AG04450 (cell line): ENCODE results near the gene TMEM184A. TPM values are rescaled to one million over a fixed set of nuclear protein-coding genes. Genes with fewer than 3 reads are reported as not detected.
A peak's percentile ranks its signal among the peaks of the same experiment; 100 is the strongest.

Experiments
- CTCF ChIA-PET: fragments of 300-600, 350-600 bp; formaldehyde crosslinking; extraction: SDS; loops from one replicate; lab custom pipeline; 2022; ENCODE audit warnings: antibody characterized with exemption, inconsistent platforms; lab: Charles Lee
- POLR2A ChIA-PET: fragments of 350-600 bp; formaldehyde crosslinking; extraction: SDS; loops from one replicate; lab custom pipeline; 2021; ENCODE audit warnings: antibody characterized with exemption, inconsistent platforms; lab: Yijun Ruan, JAX
- DNase-seq: peaks from one replicate; pipeline ENCODE4 v3.0.0-alpha.2; 2011; ENCODE audit warnings: low read depth, low spot score
- H3K27ac ChIP-seq: one replicate; pipeline ENCODE4 v1.5.1; 2012; ENCODE audit warnings: low read depth, low read length, control low read depth
- H3K27me3 ChIP-seq: one replicate; pipeline ENCODE4 v1.6.0; 2012; ENCODE audit warnings: low read length; ENCODE audit not compliant: control insufficient read depth, insufficient read depth
- H3K4me3 ChIP-seq: 2 replicates; pipeline ENCODE4 v1.5.1; 2011; ENCODE audit warnings: mild to moderate bottlenecking, low read depth, low read length, control low read depth
- H3K9me3 ChIP-seq: 2 replicates; pipeline ENCODE4 v1.5.1; 2012; ENCODE audit warnings: low read length; ENCODE audit not compliant: control insufficient read depth, insufficient read depth
- polyA plus RNA-seq: library from polyadenylated mRNA; depleted of rRNA; stranded (reverse); fragments of >200 nt; gene quantifications from 2 replicates; pipeline ENCODE4 v1.2.3, GENCODE V29; 2011
- TF ChIP-seq, protein P1 (sequence below): IDR thresholded peaks from 2 replicates; pipeline ENCODE4 v1.5.1; 2011; ENCODE audit warnings: low read depth, low read length, control low read depth, inconsistent platforms

TMEM184A gene
- polyA plus RNA-seq, 1 experiment, result 0.56 TPM

DNA sequence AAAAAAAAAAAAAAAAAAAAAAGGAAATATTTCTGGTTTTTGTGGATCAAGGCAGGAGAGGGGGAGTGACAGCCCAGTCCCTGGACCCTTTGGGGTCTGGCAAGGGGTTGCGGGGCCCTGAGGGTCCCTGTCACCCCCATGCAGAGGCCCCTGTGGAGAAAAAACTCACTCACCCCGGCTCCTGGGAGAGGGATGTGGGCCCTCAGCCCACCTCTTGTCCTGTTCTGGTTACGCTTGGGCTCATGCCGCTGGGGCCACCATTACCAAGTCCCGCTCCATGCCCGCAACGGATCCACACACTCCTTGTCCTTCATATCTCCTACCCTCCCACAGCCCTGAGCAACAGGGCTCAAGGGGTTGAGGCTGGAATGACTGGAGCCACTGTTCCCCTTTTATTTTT, 1.0 kb upstream of the TMEM184A start:
- H3K27ac ChIP-seq, result no peak overlapping the region
- CTCF ChIA-PET, result no interaction called here
- POLR2A ChIA-PET, result no interaction called here

GRCh38 chr7:1555046-1555812, 776 bp downstream of the TMEM184A start:
- ChIA-PET POLR2A (interaction anchor here (0.6 to 2.1 kb wide), 6 partner anchors 10 to 23 kb away, joined by 3 to 15 read pairs (median 4); no protein-coding TSS in a partner anchor), CTCF (no interaction called here)
- DNase-seq, result peak; percentile 43
- TF ChIP-seq, protein P1, sequence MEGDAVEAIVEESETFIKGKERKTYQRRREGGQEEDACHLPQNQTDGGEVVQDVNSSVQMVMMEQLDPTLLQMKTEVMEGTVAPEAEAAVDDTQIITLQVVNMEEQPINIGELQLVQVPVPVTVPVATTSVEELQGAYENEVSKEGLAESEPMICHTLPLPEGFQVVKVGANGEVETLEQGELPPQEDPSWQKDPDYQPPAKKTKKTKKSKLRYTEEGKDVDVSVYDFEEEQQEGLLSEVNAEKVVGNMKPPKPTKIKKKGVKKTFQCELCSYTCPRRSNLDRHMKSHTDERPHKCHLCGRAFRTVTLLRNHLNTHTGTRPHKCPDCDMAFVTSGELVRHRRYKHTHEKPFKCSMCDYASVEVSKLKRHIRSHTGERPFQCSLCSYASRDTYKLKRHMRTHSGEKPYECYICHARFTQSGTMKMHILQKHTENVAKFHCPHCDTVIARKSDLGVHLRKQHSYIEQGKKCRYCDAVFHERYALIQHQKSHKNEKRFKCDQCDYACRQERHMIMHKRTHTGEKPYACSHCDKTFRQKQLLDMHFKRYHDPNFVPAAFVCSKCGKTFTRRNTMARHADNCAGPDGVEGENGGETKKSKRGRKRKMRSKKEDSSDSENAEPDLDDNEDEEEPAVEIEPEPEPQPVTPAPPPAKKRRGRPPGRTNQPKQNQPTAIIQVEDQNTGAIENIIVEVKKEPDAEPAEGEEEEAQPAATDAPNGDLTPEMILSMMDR, result 0 out of 2 replicates have a peak, but pooled peaks have one; percentile 13
- Histone ChIP-seq H3K27ac (peak overlapping the region; percentile 11), H3K9me3 (no peaks in the 10 kb centered on the region; the same call in 1 of the 2 replicates), H3K27me3 (no peaks in the 10 kb centered on the region), H3K4me3 (no peak overlapping the region; the same call in 1 of the 2 replicates)

More for the DNA sequence above, 1.0 kb upstream of the TMEM184A start:
- Histone ChIP-seq H3K4me3 (no peak overlapping the region), H3K9me3 (no peaks in the 10 kb centered on the region; the same call in 1 of the 2 replicates), H3K27me3 (no peaks in the 10 kb centered on the region)
- no peak for DNase-seq
- TF ChIP-seq, protein P1, result no peak

GRCh38 chr7:1554333-1555045, 1.5 kb downstream of the TMEM184A start:
- Histone ChIP-seq H3K27me3 (no peaks in the 10 kb centered on the region), H3K4me3 (no peak overlapping the region), H3K27ac (no peak overlapping the region), H3K9me3 (no peaks in the 10 kb centered on the region; the same call in 1 of the 2 replicates)
- TF ChIP-seq, protein P1, result no peak
- DNase-seq, result no peak
- ChIA-PET POLR2A (interaction anchor here (1.3 to 2.1 kb wide), 3 partner anchors 17 to 22 kb away, joined by 4 to 15 read pairs (median 6); no protein-coding TSS in a partner anchor), CTCF (no interaction called here)

- TF ChIP-seq, protein P1, result no peak
- H3K4me3 ChIP-seq, result no peak overlapping the region
- H3K9me3 ChIP-seq, result no peaks in the 10 kb centered on the region; the same call in 1 of the 2 replicates
- no peak for DNase-seq
- no peaks in the 10 kb centered on the region for H3K27me3 ChIP-seq
- H3K27ac ChIP-seq, result no peak overlapping the region
- ChIA-PET POLR2A (no interaction called here), CTCF (no interaction called here)
Observed at GRCh38 chr7:1553512-1554210, 2.3 kb downstream of the TMEM184A start.
